ENCODE data around the gene PADI2.

Gene PADI2

DNA sequence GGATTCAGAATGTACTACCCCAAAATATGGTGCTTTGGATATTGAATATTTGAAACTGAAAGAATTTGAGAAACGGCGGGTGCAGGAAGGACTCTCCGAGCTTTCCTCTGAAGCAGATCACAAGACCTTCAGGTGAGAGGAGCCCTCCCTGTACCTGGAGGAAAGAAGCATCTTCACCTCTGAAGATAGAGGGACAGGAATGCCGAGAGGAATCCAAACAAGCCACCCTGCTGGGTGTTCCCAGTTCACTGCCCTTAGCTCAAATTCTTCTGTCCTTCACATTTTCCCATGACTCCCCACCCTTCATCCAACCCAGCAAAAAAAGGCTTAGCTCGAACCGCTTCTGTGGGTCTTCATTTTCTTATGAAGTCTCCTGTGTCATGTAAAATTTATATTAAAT lies 18.2 kb upstream of the PADI2 start:
- DNase-seq = no peak

- DNase-seq = no peak
These were observed 17.7 kb upstream of the PADI2 start for GRCh38 chr1:17136936-17137335.

- DNase-seq = no peak
These were observed 16.9 kb upstream of the PADI2 start for GRCh38 chr1:17136145-17136544.

GRCh38 chr1:17135530-17135929 lies 16.3 kb upstream of the PADI2 start:
- no peak for DNase-seq

GRCh38 chr1:17134724-17135123 lies 15.5 kb upstream of the PADI2 start:
- no peak for DNase-seq

- DNase-seq = no peak
These were observed 14.8 kb upstream of the PADI2 start for GRCh38 chr1:17134034-17134433.

GRCh38 chr1:17130138-17130635 lies 10.9 kb upstream of the PADI2 start:
- DNase-seq = no peak

GRCh38 chr1:17128361-17128760 lies 9.1 kb upstream of the PADI2 start:
- DNase-seq = no peak

DNA sequence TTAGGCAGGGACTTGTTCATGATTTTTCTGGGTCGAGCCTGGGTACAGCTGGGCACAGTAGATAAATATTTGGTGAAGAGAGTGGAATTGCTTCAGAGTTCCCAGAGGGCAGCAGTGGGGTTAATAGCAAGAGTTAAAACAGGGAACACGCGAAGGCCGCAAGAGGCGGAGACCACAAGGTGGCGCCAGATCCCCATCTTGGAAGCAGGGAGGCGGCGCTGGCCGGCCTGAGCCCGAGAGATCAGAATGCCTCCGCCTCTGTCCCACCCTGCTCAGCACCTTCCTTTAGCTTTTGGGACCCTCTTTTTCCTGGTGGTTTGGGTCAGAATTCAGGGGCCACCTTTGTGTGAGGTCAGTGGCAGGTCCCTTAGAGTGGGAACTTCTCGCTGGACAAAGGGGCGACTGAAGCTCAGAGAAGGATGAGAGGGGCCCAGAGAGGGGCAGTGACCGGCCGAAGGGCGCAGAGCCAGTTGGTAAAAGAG lies 6.5 kb upstream of the PADI2 start:
- DNase-seq = no peak

DNA sequence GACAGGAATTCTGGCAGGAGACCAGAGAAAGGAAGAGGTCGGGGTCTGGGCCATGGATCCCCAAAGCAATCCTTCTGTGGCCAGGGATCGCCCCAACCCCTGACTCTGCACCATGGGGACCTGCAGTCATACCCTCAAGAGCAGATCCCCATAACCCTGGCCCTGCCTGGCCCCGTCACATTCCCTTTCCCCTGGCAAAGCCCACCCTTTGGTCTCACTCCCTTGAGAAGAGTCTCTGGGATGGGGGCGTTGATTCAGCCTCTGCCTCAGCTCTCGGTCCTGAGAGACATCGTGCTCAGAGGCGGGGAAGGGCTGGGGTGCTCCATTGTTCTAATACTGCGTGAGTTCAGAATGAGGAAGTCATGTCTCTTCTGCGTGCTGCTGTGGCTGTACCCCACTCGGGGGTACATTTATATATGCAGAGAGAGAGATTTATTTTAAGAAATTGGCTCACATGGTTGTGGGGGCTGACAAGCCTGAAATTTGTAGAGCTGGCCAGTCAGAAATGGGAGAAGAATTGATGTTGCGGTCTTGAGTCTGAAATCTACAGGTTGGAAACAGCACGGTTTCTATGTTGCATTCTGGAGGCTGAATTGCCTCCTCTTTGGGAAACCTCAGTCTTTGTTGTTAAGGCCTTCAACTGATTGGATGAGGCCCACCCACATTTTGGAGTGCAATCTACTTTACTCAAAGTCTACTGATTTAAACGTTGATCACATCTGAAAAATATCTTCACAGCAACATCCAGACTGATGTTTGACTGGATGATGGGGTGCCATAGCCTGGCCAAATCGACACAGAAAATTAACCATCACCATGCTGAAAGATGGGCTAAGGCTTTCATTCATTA lies 4.2 kb upstream of the PADI2 start:
- DNase-seq = no peak

GRCh38 chr1:17122521-17123164 lies 3.4 kb upstream of the PADI2 start:
- DNase-seq = no peak

GRCh38 chr1:17121881-17122280 lies 2.6 kb upstream of the PADI2 start:
- DNase-seq = no peak

DNA sequence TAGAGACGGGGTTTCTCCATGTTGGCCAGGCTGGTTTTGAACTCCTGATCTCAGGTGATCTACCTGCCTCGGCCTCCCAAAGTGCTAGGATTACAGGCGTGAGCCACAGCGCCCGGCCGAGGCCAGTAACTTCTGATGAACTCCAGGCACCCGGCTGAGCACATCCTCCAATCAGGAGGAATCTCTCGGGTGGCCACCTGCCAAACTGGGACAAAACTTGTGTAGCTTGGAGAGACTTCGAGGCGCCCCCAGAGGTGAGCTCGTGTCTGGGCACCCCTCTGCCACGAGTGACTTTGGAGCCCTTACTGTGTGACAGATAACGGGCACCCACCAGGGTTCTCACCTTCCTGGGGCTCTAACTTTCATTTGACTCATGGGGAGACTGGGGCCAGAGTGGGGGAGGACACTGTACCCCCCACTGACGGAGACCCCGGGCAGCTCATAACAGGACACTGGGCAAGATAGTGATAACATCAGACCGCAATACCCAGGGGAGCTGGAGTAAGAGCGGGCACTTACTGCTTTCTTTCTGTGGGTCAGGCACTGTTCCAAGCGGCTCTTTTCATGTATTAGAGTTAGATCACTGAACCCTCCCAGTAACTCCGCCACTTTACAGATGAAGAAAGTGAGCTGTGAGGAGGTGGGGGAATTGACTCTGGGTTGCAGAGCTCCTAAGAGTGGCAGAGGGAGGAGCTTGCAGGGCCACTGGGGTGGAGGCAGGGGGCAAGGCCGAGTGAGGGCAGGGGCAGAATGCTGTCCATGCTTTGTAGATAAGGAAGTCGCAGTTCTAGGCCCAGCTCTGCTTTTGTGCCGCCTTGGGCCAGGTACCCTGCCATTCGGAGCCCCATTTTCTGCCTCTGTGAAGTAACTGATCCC lies 1.9 kb upstream of the PADI2 start:
- no peak for DNase-seq

DNA sequence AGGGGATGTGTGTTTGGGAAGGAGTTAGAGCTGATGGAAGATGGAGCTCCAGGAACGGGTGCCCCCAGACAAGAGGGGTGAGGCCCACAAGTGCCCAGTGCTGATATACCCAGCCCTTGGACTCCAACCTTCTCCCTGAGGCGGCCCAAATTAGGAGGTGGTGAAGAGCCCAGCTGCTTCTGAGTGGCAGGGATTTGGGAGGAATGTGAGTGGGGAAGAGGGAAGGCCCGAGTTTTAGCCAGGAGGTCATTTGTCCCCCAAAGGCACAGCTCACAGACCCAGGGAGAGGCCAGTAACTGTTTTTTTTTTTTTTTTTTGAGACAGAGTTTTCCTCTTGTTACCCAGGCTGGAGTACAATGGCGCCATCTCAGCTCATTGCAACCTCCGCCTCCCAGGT lies 1.2 kb upstream of the PADI2 start:
- DNase-seq = no peak

GRCh38 chr1:17119773-17120480 lies 676 bp upstream of the PADI2 start:
- no peak for DNase-seq

DNA sequence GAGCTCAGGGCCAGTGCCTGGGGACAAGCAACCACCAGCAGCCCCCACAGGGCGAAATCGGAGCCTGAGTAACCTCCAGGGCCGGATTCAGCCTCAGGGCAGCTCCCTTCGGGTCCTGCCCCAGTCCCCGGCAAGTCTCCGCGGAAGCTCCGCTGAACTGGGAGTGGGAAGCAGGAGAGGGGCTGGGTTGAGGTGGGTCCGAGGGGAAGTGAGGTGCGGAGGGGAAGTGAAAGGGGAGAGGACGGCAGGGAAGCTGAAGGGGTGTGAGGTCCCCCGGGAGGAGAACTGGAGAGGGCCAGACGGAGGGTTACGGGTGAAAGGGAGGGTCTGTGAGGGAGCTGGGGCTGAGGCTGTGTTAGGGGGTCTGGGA lies 560 bp downstream of the PADI2 start:
- no peak for DNase-seq

GRCh38 chr1:17118268-17118667 lies 983 bp downstream of the PADI2 start:
- DNase-seq = no peak

DNA sequence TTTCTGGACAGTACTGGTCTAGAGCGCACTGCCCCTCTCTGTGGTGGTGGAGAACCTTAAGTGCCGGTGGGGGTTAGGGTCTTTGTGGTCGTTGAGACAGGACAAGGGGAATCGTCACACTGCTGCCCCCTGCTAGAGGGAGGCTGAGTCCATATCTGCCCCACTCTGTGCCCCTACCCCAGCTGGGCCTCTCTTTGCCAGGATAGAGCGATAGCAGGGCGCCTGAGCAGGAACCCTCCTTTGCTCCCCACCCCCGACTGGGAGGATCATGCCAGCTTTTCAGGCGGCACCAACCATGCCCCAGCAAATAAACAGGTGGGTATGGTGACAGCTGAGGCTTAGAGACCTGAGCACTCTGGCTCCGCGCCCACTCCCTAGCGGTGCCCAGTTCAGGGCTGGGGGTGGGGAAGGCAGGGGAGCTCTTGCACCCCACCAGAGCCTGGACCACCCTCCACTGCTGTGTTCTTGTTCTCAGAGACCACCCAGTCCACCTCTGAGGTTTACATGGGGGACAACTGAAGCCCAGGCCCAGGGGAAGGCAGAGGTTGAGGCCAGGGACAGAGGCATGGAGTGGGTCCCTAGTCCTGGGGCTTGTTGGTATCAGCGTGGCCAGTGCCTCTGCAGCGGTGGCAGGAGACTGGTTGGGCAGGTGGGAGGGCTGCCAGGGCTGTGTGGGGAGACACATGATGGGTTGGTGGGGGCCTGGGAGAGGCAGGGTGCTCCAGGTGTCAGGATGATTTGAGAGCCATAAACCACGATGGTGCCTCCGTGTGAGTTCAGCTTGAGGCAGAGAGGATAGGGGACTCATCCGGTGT lies 1.6 kb downstream of the PADI2 start:
- DNase-seq = no peak

DNA sequence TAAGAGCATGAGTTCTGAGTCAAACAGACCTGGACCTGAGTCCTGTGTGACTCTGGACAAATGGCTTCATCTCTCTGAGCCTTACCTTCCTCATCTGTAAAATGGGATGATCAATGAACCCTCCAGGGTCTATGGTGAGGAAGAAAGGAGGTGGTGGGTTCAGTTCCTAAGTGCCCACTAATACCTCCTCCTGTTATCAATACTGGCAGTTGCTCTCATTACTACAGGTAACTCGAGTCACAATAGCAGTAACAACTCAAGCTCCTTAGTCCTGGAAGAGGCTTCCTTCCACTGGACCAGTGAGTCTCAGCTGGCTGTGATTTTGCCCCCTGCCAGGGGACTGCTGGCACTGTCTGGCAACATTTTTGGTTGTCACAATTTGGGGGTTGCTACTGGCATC lies 2.6 kb downstream of the PADI2 start:
- no peak for DNase-seq

DNA sequence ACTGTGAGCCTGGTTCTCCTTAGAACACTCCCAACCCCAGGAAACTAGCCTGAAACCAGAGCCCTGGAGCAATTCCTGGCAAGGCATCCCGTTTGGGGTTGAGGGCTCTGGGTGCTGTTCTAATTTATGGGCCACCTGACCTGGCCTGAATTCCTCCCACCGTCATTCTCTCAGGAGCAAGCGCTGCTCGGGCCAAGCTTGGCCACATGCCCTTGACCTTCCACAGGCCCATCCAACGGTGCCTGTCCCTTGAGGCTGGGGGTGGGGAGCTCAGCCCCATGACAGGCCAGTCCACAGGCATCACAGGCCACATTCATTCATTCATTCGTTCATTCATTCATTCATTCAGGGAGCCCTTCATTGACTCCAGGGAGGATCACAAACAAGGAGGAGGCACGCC lies 5.3 kb downstream of the PADI2 start:
- no peak for DNase-seq

GRCh38 chr1:17112496-17113236 lies 6.6 kb downstream of the PADI2 start:
- no peak for DNase-seq

Data from NCI-H1436 treated with DMSO at 0.1 percent for 48 hours (cell line).